Smooth muscle cell (in vitro differentiated cells): ENCODE results near the gene WNT8A. TPM values are rescaled to one million over a fixed set of nuclear protein-coding genes. Genes with fewer than 3 reads are reported as not detected.

Source experiments
- DNase-seq: peaks from one replicate; lab custom pipeline; 2025; ENCODE audit not compliant: unreplicated experiment; lab: John Stamatoyannopoulos, UW
- H2AFZ ChIP-seq: fragments of 200-600 bp; sonication (generic); 2 replicates; pipeline ENCODE4 v1.6.0; 2016; ENCODE audit warnings: antibody characterized with exemption, low read depth, mild to moderate bottlenecking
- H3F3A ChIP-seq: fragments of 200-600 bp; sonication (generic); 2 replicates; pipeline ENCODE4 v1.6.0; 2017; ENCODE audit warnings: antibody characterized with exemption, low read depth
- H3K27ac ChIP-seq: fragments of 200-600 bp; sonication (generic); 2 replicates; pipeline ENCODE4 v1.5.1; 2016; ENCODE audit warnings: low read depth, mild to moderate bottlenecking
- H3K27me3 ChIP-seq: fragments of 200-600 bp; sonication (generic); 2 replicates; pipeline ENCODE4 v1.6.1; 2016; ENCODE audit warnings: low read depth, mild to moderate bottlenecking
- H3K36me3 ChIP-seq: fragments of 200-600 bp; sonication (generic); 2 replicates; pipeline ENCODE4 v1.5.1; 2016; ENCODE audit warnings: low read depth
- H3K4me1 ChIP-seq: fragments of 200-600 bp; sonication (generic); 2 replicates; pipeline ENCODE4 v1.5.1; 2016; ENCODE audit warnings: low read depth
- H3K4me2 ChIP-seq: fragments of 200-600 bp; sonication (generic); 2 replicates; pipeline ENCODE4 v1.6.0; 2016; ENCODE audit warnings: mild to moderate bottlenecking
- H3K4me3 ChIP-seq: fragments of 200-600 bp; sonication (generic); 2 replicates; pipeline ENCODE4 v1.5.1; 2016; ENCODE audit warnings: mild to moderate bottlenecking
- H3K79me2 ChIP-seq: fragments of 200-600 bp; sonication (generic); 2 replicates; pipeline ENCODE4 v1.6.0; 2016; ENCODE audit warnings: low read depth, mild to moderate bottlenecking
- H3K9ac ChIP-seq: fragments of 200-600 bp; sonication (generic); 2 replicates; pipeline ENCODE4 v1.6.0; 2016; ENCODE audit warnings: low read depth
- H3K9me3 ChIP-seq: fragments of 200-600 bp; sonication (generic); replicated peaks from 2 replicates; pipeline ENCODE4 v1.5.1; 2016; ENCODE audit warnings: low read depth
- H4K20me1 ChIP-seq: fragments of 200-600 bp; sonication (generic); 2 replicates; pipeline ENCODE4 v1.6.0; 2016; ENCODE audit warnings: low read depth
- CTCF ChIP-seq: fragments of 200-600 bp; sonication (generic); IDR thresholded peaks from 2 replicates; pipeline ENCODE4 v1.5.1; 2017; ENCODE audit warnings: borderline replicate concordance, mild to moderate bottlenecking, antibody characterized with exemption; ENCODE audit not compliant: insufficient read depth, poor library complexity, severe bottlenecking
- WGBS: methylation state at CpG from one replicate; pipeline ENCODE4 v1.1.7; 2016; ENCODE audit warnings: low lambda C conversion rate; 5-methylcytosine and 5-hydroxymethylcytosine counted together
- polyA plus RNA-seq: library from polyadenylated mRNA; unstranded; fragments of >200 nt; fragmentation: Nextera tagmentation; extraction: Ambion mirVana; gene quantifications from 2 replicates; pipeline ENCODE4 v1.2.1, GENCODE V29; 2016
- total RNA-seq: library from RNA; depleted of rRNA; stranded (reverse); fragments of >200 nt; gene quantifications from 2 replicates; pipeline ENCODE4 v1.2.3, GENCODE V29; 2014

Gene WNT8A
- total and polyA plus RNA-seq, 2 experiments from 2014 or later = not detected

GRCh38 chr5:138128334-138128733, 44.5 kb downstream of the WNT8A start:
- Histone ChIP-seq H3K79me2 (no peaks in the 10 kb centered on the region), H3K4me1 (no peaks in the 10 kb centered on the region), H3K4me2 (no peak overlapping the region), H3K9ac (no peak overlapping the region), H3K36me3 (no peaks in the 10 kb centered on the region), H3K27ac (no peak overlapping the region), H2AFZ (no peak overlapping the region), H3K27me3 (no peaks in the 10 kb centered on the region), H4K20me1 (no peaks in the 10 kb centered on the region), H3K4me3 (no peak overlapping the region), H3F3A (no peaks in the 10 kb centered on the region), H3K9me3 (no peaks in the 10 kb centered on the region)
- no peak for DNase-seq
- WGBS = 63% methylated on average over 5 of the region's 5 CpGs
- TF ChIP-seq CTCF = no peak

GRCh38 chr5:138129347-138129746, 45.5 kb downstream of the WNT8A start:
- Histone ChIP-seq H3K4me1 (no peaks in the 10 kb centered on the region), H4K20me1 (no peaks in the 10 kb centered on the region), H3K79me2 (no peaks in the 10 kb centered on the region), H3K9me3 (no peaks in the 10 kb centered on the region), H3F3A (no peaks in the 10 kb centered on the region), H3K9ac (no peak overlapping the region), H3K36me3 (no peaks in the 10 kb centered on the region), H3K27me3 (no peaks in the 10 kb centered on the region), H2AFZ (no peak overlapping the region), H3K4me3 (no peak overlapping the region), H3K4me2 (no peak overlapping the region), H3K27ac (no peak overlapping the region)
- 92% methylated on average over 6 of the region's 6 CpGs for WGBS
- no peak for DNase-seq
- no peak for TF ChIP-seq CTCF

- 82% methylated on average over 7 of the region's 7 CpGs for WGBS
- TF ChIP-seq CTCF = no peak
- Histone ChIP-seq H3K4me3 (peak overlapping the region; percentile 55), H3K4me2 (peak overlapping the region; percentile 83), H3K4me1 (no peaks in the 10 kb centered on the region), H3F3A (no peaks in the 10 kb centered on the region), H3K79me2 (no peaks in the 10 kb centered on the region), H3K9me3 (no peaks in the 10 kb centered on the region), H4K20me1 (no peaks in the 10 kb centered on the region), H3K36me3 (no peaks in the 10 kb centered on the region), H3K27ac (no peak overlapping the region), H2AFZ (peak overlapping the region; percentile 52), H3K27me3 (no peaks in the 10 kb centered on the region), H3K9ac (no peak overlapping the region)
- no peak for DNase-seq
Observed at GRCh38 chr5:138132543-138132942, 48.7 kb downstream of the WNT8A start.

- no peaks in the 10 kb centered on the region for H3K36me3 ChIP-seq
- no peak within 1 kb of the TSS for H3K27ac ChIP-seq
- H3K79me2 ChIP-seq = no peaks in the 10 kb centered on the region
- no peak for DNase-seq
- H3K9me3 ChIP-seq = no peaks in the 10 kb centered on the region
- no peaks in the 10 kb centered on the region for H3F3A ChIP-seq
- peak within 1 kb of the TSS; percentile 83 for H3K4me2 ChIP-seq
- peak within 1 kb of the TSS; percentile 70 for H2AFZ ChIP-seq
- H4K20me1 ChIP-seq = no peaks in the 10 kb centered on the region
- H3K4me3 ChIP-seq = peak within 1 kb of the TSS; percentile 62
- peaks cover 3% of the 10 kb centered on the region for H3K4me1 ChIP-seq
- 11% methylated on average over 25 of the region's 31 CpGs for WGBS
- no peak for TF ChIP-seq CTCF
- H3K9ac ChIP-seq = peak within 1 kb of the TSS; percentile 21
- no peaks in the 10 kb centered on the region for H3K27me3 ChIP-seq
Observed at GRCh38 chr5:138138949-138139780, 55.3 kb downstream of the WNT8A start, which contains the start of gene NME5. NME5 (minus strand) TSS chr5:138139428; CDS start chr5:138138780, 648 bp downstream.
